IMR-90 (cell line): ENCODE results near the gene AMZ1. TPM values are rescaled to one million over a fixed set of nuclear protein-coding genes. Genes with fewer than 3 reads are reported as not detected.
A peak's percentile ranks its signal among the peaks of the same experiment; 100 is the strongest.

ENCODE experiments used
- ATAC-seq: fragments of 200-7000 bp; cut with Tn5 transposase; 2 replicates; pipeline ENCODE4 v1.9.1; 2020; ENCODE audit warnings: low read depth, mild to moderate bottlenecking, moderate library complexity
- BruUV-seq: library from RNA; stranded (reverse); fragments of 400-500 nt; replicated peaks from 2 replicates; lab custom pipeline; 2021; lab: Mats Ljungman, UMichigan
- CTCF ChIA-PET: fragments of 300-600 bp; formaldehyde crosslinking; extraction: SDS; loops from one replicate; lab custom pipeline; 2021; ENCODE audit warnings: antibody characterized with exemption; lab: Yijun Ruan, JAX
- POLR2A ChIA-PET: fragments of 300-600 bp; sonication (Branson Sonifier 250); formaldehyde crosslinking; loops from one replicate; lab custom pipeline; 2022; ENCODE audit warnings: antibody characterized with exemption; ENCODE audit not compliant: unreplicated experiment; lab: Charles Lee
- DNase-seq: peaks from one replicate; pipeline ENCODE4 v3.0.0; 2013
- H2AFZ ChIP-seq: replicated peaks from 2 replicates; pipeline ENCODE3; 2013; ENCODE audit warnings: low read length, mild to moderate bottlenecking; ENCODE audit not compliant: poor library complexity
- H2AK5ac ChIP-seq: 2 replicates; pipeline ENCODE4 v1.6.1; 2013; ENCODE audit warnings: low read depth, low read length, inconsistent platforms
- H2AK9ac ChIP-seq: replicated peaks from 2 replicates; pipeline ENCODE3; 2013; ENCODE audit warnings: mild to moderate bottlenecking, low read depth, low read length, moderate library complexity; ENCODE audit not compliant: poor library complexity
- H2BK120ac ChIP-seq: 2 replicates; pipeline ENCODE4 v1.6.1; 2013; ENCODE audit warnings: low read depth, low read length, inconsistent platforms
- H2BK15ac ChIP-seq: 3 replicates; pipeline ENCODE4 v1.6.1; 2013; ENCODE audit warnings: low read depth, low read length, inconsistent platforms
- H2BK20ac ChIP-seq: 2 replicates; pipeline ENCODE4 v1.6.1; 2013; ENCODE audit warnings: low read depth, mild to moderate bottlenecking, inconsistent platforms, low read length, moderate library complexity
- H2BK5ac ChIP-seq: 2 replicates; pipeline ENCODE4 v1.6.1; 2013; ENCODE audit warnings: mild to moderate bottlenecking, low read depth, low read length, inconsistent platforms; ENCODE audit not compliant: poor library complexity, severe bottlenecking
- H3K14ac ChIP-seq: replicated peaks from 2 replicates; pipeline ENCODE4 v1.6.1; 2013; ENCODE audit warnings: low read depth, low read length, inconsistent platforms
- H3K18ac ChIP-seq: 2 replicates; pipeline ENCODE4 v1.6.1; 2013; ENCODE audit warnings: low read depth, low read length, control low read depth
- H3K23ac ChIP-seq: 2 replicates; pipeline ENCODE4 v1.6.1; 2013; ENCODE audit warnings: low read depth, low read length, inconsistent platforms
- H3K27ac ChIP-seq: 2 replicates; pipeline ENCODE4 v1.5.1; 2013; ENCODE audit warnings: mild to moderate bottlenecking, control low read depth, low read length; ENCODE audit not compliant: insufficient read depth
- H3K27me3 ChIP-seq: 2 replicates; pipeline ENCODE4 v1.6.1; 2013; ENCODE audit warnings: low read length; ENCODE audit not compliant: control insufficient read depth, insufficient read depth
- H3K36me3 ChIP-seq: 2 replicates; pipeline ENCODE4 v1.6.1; 2013; ENCODE audit warnings: low read length, mixed read lengths; ENCODE audit not compliant: control insufficient read depth, insufficient read depth
- H3K4ac ChIP-seq: 2 replicates; pipeline ENCODE4 v1.6.1; 2013; ENCODE audit warnings: low read depth, low read length, inconsistent platforms
- H3K4me1 ChIP-seq: 2 replicates; pipeline ENCODE4 v1.6.1; 2013; ENCODE audit warnings: low read length, mixed read lengths; ENCODE audit not compliant: control insufficient read depth, insufficient read depth
- H3K4me2 ChIP-seq: 2 replicates; pipeline ENCODE4 v1.6.1; 2013; ENCODE audit warnings: low read depth, mild to moderate bottlenecking, control low read depth, low read length, moderate library complexity
- H3K4me3 ChIP-seq: 2 replicates; pipeline ENCODE4 v1.5.1; 2013; ENCODE audit warnings: low read depth, mild to moderate bottlenecking, control low read depth, low read length, moderate library complexity; ENCODE audit not compliant: insufficient read depth
- H3K56ac ChIP-seq: 2 replicates; pipeline ENCODE4 v1.6.1; 2013; ENCODE audit warnings: low read length, inconsistent platforms; ENCODE audit not compliant: insufficient read depth; ENCODE audit errors: extremely low read depth
- H3K79me1 ChIP-seq, 2 experiments: 2 replicates each; pipeline ENCODE4 v1.6.1; 2013; ENCODE audit warnings: low read length in 2 of 2, inconsistent platforms in 1 of 2, low read depth in 1 of 2
- H3K9ac ChIP-seq: 2 replicates; pipeline ENCODE4 v1.6.1; 2013; ENCODE audit warnings: low read depth, low read length, control low read depth
- H3K9me1 ChIP-seq: 2 replicates; pipeline ENCODE4 v1.6.1; 2013; ENCODE audit warnings: low read length, inconsistent platforms; ENCODE audit not compliant: insufficient read depth
- H3K9me3 ChIP-seq: 2 replicates; pipeline ENCODE4 v1.6.1; 2013; ENCODE audit warnings: low read length; ENCODE audit not compliant: control insufficient read depth, insufficient read depth
- H4K20me1 ChIP-seq: 2 replicates; pipeline ENCODE4 v1.6.1; 2013; ENCODE audit warnings: low read length, inconsistent platforms; ENCODE audit not compliant: insufficient read depth
- H4K5ac ChIP-seq: 2 replicates; pipeline ENCODE4 v1.6.1; 2013; ENCODE audit warnings: mild to moderate bottlenecking, low read depth, low read length, control low read depth
- H4K8ac ChIP-seq, 2 experiments: 2 replicates each; pipeline ENCODE4 v1.6.1; 2013; ENCODE audit warnings: low read depth in 2 of 2, low read length in 2 of 2, control low read depth in 1 of 2, inconsistent platforms in 1 of 2
- H4K91ac ChIP-seq: 2 replicates; pipeline ENCODE4 v1.6.1; 2013; ENCODE audit warnings: low read depth, low read length, inconsistent platforms; ENCODE audit not compliant: insufficient read depth
- BHLHE40 ChIP-seq: fragments of 150-350 bp; IDR thresholded peaks from 2 replicates; pipeline ENCODE4 v1.6.1; 2016; ENCODE audit warnings: mild to moderate bottlenecking, low read depth, low read length
- MAFK ChIP-seq: IDR thresholded peaks from 2 replicates; pipeline ENCODE4 v1.6.1; 2012; ENCODE audit warnings: low read depth, low read length, improper control_type of control experiment
- MAZ ChIP-seq: IDR thresholded peaks from 2 replicates; pipeline ENCODE4 v1.6.1; 2012; ENCODE audit warnings: low read depth, mild to moderate bottlenecking, low read length, improper control_type of control experiment, moderate library complexity, borderline replicate concordance
- MXI1 ChIP-seq: IDR thresholded peaks from 2 replicates; pipeline ENCODE4 v1.6.1; 2012; ENCODE audit warnings: low read depth, mild to moderate bottlenecking, low read length, moderate library complexity, borderline replicate concordance
- NFE2L2 ChIP-seq: fragments of 150-350 bp; IDR thresholded peaks from 2 replicates; pipeline ENCODE4 v1.6.1; 2016; ENCODE audit warnings: low read depth, mild to moderate bottlenecking, low read length
- RCOR1 ChIP-seq: IDR thresholded peaks from 2 replicates; pipeline ENCODE4 v1.6.1; 2012; ENCODE audit warnings: mild to moderate bottlenecking, low read length, improper control_type of control experiment; ENCODE audit not compliant: insufficient replicate concordance
- RFX5 ChIP-seq: IDR thresholded peaks from 2 replicates; pipeline ENCODE4 v1.8.0; 2012; ENCODE audit warnings: low read depth, mild to moderate bottlenecking, low read length, moderate library complexity
- SMC3 ChIP-seq: fragments of 150-350 bp; IDR thresholded peaks from 2 replicates; pipeline ENCODE4 v1.6.1; 2016; ENCODE audit warnings: low read depth, mild to moderate bottlenecking, antibody characterized with exemption, low read length, moderate library complexity
- USF2 ChIP-seq: fragments of 150-350 bp; IDR thresholded peaks from 2 replicates; pipeline ENCODE4 v1.6.1; 2017; ENCODE audit warnings: mild to moderate bottlenecking, antibody characterized with exemption, low read length, low read depth
- WGBS, 2 experiments: methylation state at CpG; one replicate each; pipeline versions ENCODE4 v1.1.5 to v1.1.7; 2013; ENCODE audit warnings: missing lambda C conversion rate in 2 of 2; ENCODE audit not compliant: insufficient read length in 1 of 2; ENCODE audit errors: extremely low coverage in 2 of 2; 5-methylcytosine and 5-hydroxymethylcytosine counted together
- dilution Hi-C: fragments of 300-500 bp; cut with HindIII; formaldehyde crosslinking; loops from one replicate; pipeline ENCODE4 v1.14.3; 2018; ENCODE audit warnings: low sequenced_read_pairs; ENCODE audit not compliant: unreplicated experiment
- in situ Hi-C: fragments of 300-500 bp; cut with MboI; formaldehyde crosslinking; loops from 3 replicates; pipeline ENCODE4 v1.14.3; 2019; ENCODE audit warnings: low sequenced_read_pairs, inconsistent platforms, mixed read lengths
- intact Hi-C: fragments of 100-400 bp; cut with micrococcal nuclease; formaldehyde crosslinking; loops from 2 replicates; pipeline ENCODE4 v1.10.0; 2022
- polyA plus RNA-seq, 3 experiments: library from polyadenylated mRNA; depleted of rRNA; stranded (reverse); fragments of >200 nt; gene quantifications; 2 replicates each; pipeline ENCODE4 v1.2.3, GENCODE V29; 2012; ENCODE audit warnings: low replicate concordance in 1 of 3
- total RNA-seq: library from RNA; depleted of rRNA; stranded (reverse); fragments of >200 nt; gene quantifications from 2 replicates; pipeline ENCODE4 v1.2.3, GENCODE V29; 2012

Gene AMZ1
- total and polyA plus RNA-seq, 2 of the 4 experiments (the other 2 are of a cell fraction) = 0.54 to 1.6 TPM

- POLR2A ChIA-PET = no interaction called here
- Histone ChIP-seq H3K23ac (no peak overlapping the region), H2AK9ac (peak overlapping the region; percentile 76), H2BK5ac (no peak overlapping the region), H4K8ac (no peak overlapping the region), H3K27ac (no peak overlapping the region), H3K14ac (no peak overlapping the region), H3K27me3 (no peaks in the 10 kb centered on the region), H3K56ac (no peak overlapping the region), H4K91ac (no peak overlapping the region), H3K79me1 (peaks cover 0 to 23% of the 10 kb centered on the region in 2 experiments; a peak in 3 of 4 replicates), H4K20me1 (no peaks in the 10 kb centered on the region; the same call in 1 of the 2 replicates), H2AFZ (no peak overlapping the region), H2BK20ac (no peak overlapping the region), H2BK120ac (no peak overlapping the region), H2AK5ac (peak overlapping the region; percentile 37; the same call in 1 of the 2 replicates), H3K4me3 (no peak overlapping the region), H2BK15ac (no peak overlapping the region), H3K18ac (no peak overlapping the region), H4K5ac (no peak overlapping the region), H3K9me1 (peaks cover 18% of the 10 kb centered on the region), H3K4me2 (no peak overlapping the region; the same call in 1 of the 2 replicates), H3K36me3 (peaks cover 23% of the 10 kb centered on the region), H3K9me3 (no peaks in the 10 kb centered on the region), H3K9ac (no peak overlapping the region), H3K4me1 (peaks cover 11% of the 10 kb centered on the region; the same call in 1 of the 2 replicates), H3K4ac (peak overlapping the region; percentile 19; the same call in 1 of the 2 replicates)
- dilution Hi-C loops = no loop called here
- TF ChIP-seq RCOR1 = no peak
- TF ChIP-seq MAFK = no peak
- TF ChIP-seq MXI1 = no peak
- no peak for TF ChIP-seq MAZ
- TF ChIP-seq NFE2L2 = no peak
- no peak for TF ChIP-seq USF2
- no peak for TF ChIP-seq SMC3
- no peak for TF ChIP-seq BHLHE40
- no peak for TF ChIP-seq RFX5
- intact Hi-C loops = no loop called here
- DNase-seq (no peak), ATAC-seq (no peak)
- in situ Hi-C loops = no loop called here
- WGBS, 2 experiments = 68% methylated on average over 8 of the region's 20 CpGs; no CpG with 5 or more reads in 1 of the 2 experiments
- BruUV-seq = no TSS peak
- CTCF ChIA-PET = no interaction called here
These were observed 28.9 kb downstream of the AMZ1 start for GRCh38 chr7:2716906-2717292.
